Neuronal stem cell (in vitro differentiated cells): ENCODE measurements around the gene PTPRG.
"Not testable (repeated sequence)": the region's sequence is repeated elsewhere in the genome, so short reads cannot be mapped to it uniquely, and the experiment has no call there.

ENCODE experiments used
- DNase-seq: peaks from one replicate; pipeline ENCODE4 v3.0.0-alpha.2; 2013; ENCODE audit warnings: low spot score
- H2AFZ ChIP-seq: one replicate; pipeline ENCODE4 v1.6.1; 2013; ENCODE audit warnings: mild to moderate bottlenecking, low read length, inconsistent platforms
- H2AK5ac ChIP-seq: 2 replicates; pipeline ENCODE4 v1.6.1; 2013; ENCODE audit warnings: low read depth, mild to moderate bottlenecking, inconsistent platforms, low read length, moderate library complexity, mixed read lengths
- H2BK120ac ChIP-seq: 2 replicates; pipeline ENCODE4 v1.6.1; 2013; ENCODE audit warnings: low read depth, mild to moderate bottlenecking, inconsistent platforms, low read length, moderate library complexity, mixed read lengths
- H2BK12ac ChIP-seq: one replicate; pipeline ENCODE4 v1.6.1; 2013; ENCODE audit warnings: low read length, inconsistent platforms
- H2BK15ac ChIP-seq: 2 replicates; pipeline ENCODE4 v1.6.1; 2013; ENCODE audit warnings: mild to moderate bottlenecking, low read length, inconsistent platforms, mixed read lengths
- H2BK5ac ChIP-seq: one replicate; pipeline ENCODE4 v1.6.1; 2013; ENCODE audit warnings: inconsistent platforms, mild to moderate bottlenecking, low read length, moderate library complexity
- H3K14ac ChIP-seq: one replicate; pipeline ENCODE4 v1.6.1; 2013; ENCODE audit warnings: low read length, inconsistent platforms
- H3K18ac ChIP-seq: 2 replicates; pipeline ENCODE4 v1.6.1; 2013; ENCODE audit warnings: low read length, inconsistent platforms
- H3K23ac ChIP-seq: 2 replicates; pipeline ENCODE4 v1.6.1; 2013; ENCODE audit warnings: low read depth, mild to moderate bottlenecking, mixed read lengths, low read length, inconsistent platforms; ENCODE audit not compliant: poor library complexity
- H3K27ac ChIP-seq: replicated peaks from 3 replicates; pipeline ENCODE4 v1.5.1; 2013; ENCODE audit warnings: low read length, inconsistent platforms
- H3K27me3 ChIP-seq, 3 experiments: 2 replicates each; pipeline ENCODE4 v1.6.1; 2013; ENCODE audit warnings: low read length in 3 of 3, mild to moderate bottlenecking in 2 of 3, inconsistent platforms in 1 of 3, low read depth in 1 of 3, mixed read lengths in 1 of 3, moderate library complexity in 1 of 3; ENCODE audit not compliant: control insufficient read depth in 3 of 3, insufficient read depth in 3 of 3
- H3K36me3 ChIP-seq, 2 donors: replicated peaks in 1 of 2; 2 replicates each; pipeline ENCODE4 v1.6.1; 2013; ENCODE audit warnings: low read length in 2 of 2; ENCODE audit not compliant: control insufficient read depth in 2 of 2, insufficient read depth in 2 of 2
- H3K4ac ChIP-seq: 2 replicates; pipeline ENCODE4 v1.6.1; 2013; ENCODE audit warnings: inconsistent platforms, mild to moderate bottlenecking, low read length, moderate library complexity
- H3K4me1 ChIP-seq, 2 donors: 1 replicate in 1 of 2; 2 replicates in 1 of 2; pipeline ENCODE4 v1.6.1; 2013; ENCODE audit warnings: low read length in 2 of 2, low read depth in 1 of 2; ENCODE audit not compliant: control insufficient read depth in 2 of 2, insufficient read depth in 1 of 2
- H3K4me2 ChIP-seq: one replicate; pipeline ENCODE4 v1.6.1; 2013; ENCODE audit warnings: mild to moderate bottlenecking, low read length, inconsistent platforms; ENCODE audit not compliant: insufficient read depth, poor library complexity, severe bottlenecking
- H3K4me3 ChIP-seq, 2 donors: 2 replicates each; pipeline ENCODE4 v1.5.1; 2013; ENCODE audit warnings: low read length in 2 of 2, mild to moderate bottlenecking in 2 of 2, inconsistent platforms in 1 of 2, moderate library complexity in 1 of 2
- H3K79me1 ChIP-seq: one replicate; pipeline ENCODE4 v1.6.1; 2013; ENCODE audit warnings: low read depth, mild to moderate bottlenecking, inconsistent platforms, low read length, moderate library complexity
- H3K9ac ChIP-seq: one replicate; pipeline ENCODE4 v1.6.1; 2013; ENCODE audit warnings: mild to moderate bottlenecking, low read depth, low read length, inconsistent platforms; ENCODE audit not compliant: poor library complexity
- H3K9me3 ChIP-seq, 2 donors: replicated peaks in 1 of 2; 2 replicates each; pipeline versions ENCODE3 to v1.6.1; 2013; ENCODE audit warnings: low read length in 2 of 2, mild to moderate bottlenecking in 2 of 2, inconsistent platforms in 1 of 2, low read depth in 1 of 2, mixed read lengths in 1 of 2, moderate library complexity in 1 of 2; ENCODE audit not compliant: control insufficient read depth in 2 of 2, insufficient read depth in 1 of 2
- H4K8ac ChIP-seq: one replicate; pipeline ENCODE4 v1.6.1; 2013; ENCODE audit warnings: low read depth, mild to moderate bottlenecking, inconsistent platforms, low read length, moderate library complexity
- H4K91ac ChIP-seq: one replicate; pipeline ENCODE4 v1.6.1; 2013; ENCODE audit warnings: low read length, low read depth, mild to moderate bottlenecking, inconsistent platforms; ENCODE audit not compliant: poor library complexity
- WGBS, 2 donors: extraction: QIAGEN DNeasy Blood & Tissue Kit; methylation state at CpG; one replicate each; pipeline ENCODE4 v1.1.7; 2013; ENCODE audit warnings: missing lambda C conversion rate in 2 of 2, mixed read lengths in 1 of 2; ENCODE audit not compliant: insufficient read length in 2 of 2, insufficient replicate concordance in 1 of 2; ENCODE audit errors: extremely low coverage in 2 of 2; 5-methylcytosine and 5-hydroxymethylcytosine counted together

The PTPRG gene

GRCh38 chr3:61750766-61751165 lies 189.4 kb downstream of the PTPRG start:
- Histone ChIP-seq H2BK5ac (no peak overlapping the region), H3K9me3 (no peaks in the 10 kb centered on the region), H3K27me3 (no peaks in the 10 kb centered on the region), H3K14ac (no peak overlapping the region), H2AK5ac (no peak overlapping the region), H4K8ac (no peak overlapping the region), H2AFZ (no peak overlapping the region), H3K9ac (no peak overlapping the region), H3K4me3 (no peak overlapping the region), H3K79me1 (peaks cover 3% of the 10 kb centered on the region), H3K23ac (no peak overlapping the region), H3K36me3 (peaks cover 0 to 2% of the 10 kb centered on the region in 2 donors), H2BK120ac (no peak overlapping the region), H3K4me1 (peaks cover 0 to 2% of the 10 kb centered on the region in 2 donors), H4K91ac (no peak overlapping the region), H3K4ac (no peak overlapping the region), H3K27ac (no peak overlapping the region), H3K4me2 (no peak overlapping the region), H3K18ac (no peak overlapping the region), H2BK15ac (no peak overlapping the region), H2BK12ac (no peak overlapping the region)
- no CpG with 5 or more reads among the region's 2 CpGs for WGBS, 2 donors
- DNase-seq = no peak

GRCh38 chr3:61758839-61759238 lies 197.5 kb downstream of the PTPRG start:
- Histone ChIP-seq H3K79me1 (peaks cover 2% of the 10 kb centered on the region), H2AFZ (no peak overlapping the region), H2BK120ac (no peak overlapping the region), H2BK5ac (no peak overlapping the region), H2AK5ac (no peak overlapping the region), H3K9me3 (no peaks in the 10 kb centered on the region), H3K27me3 (peaks cover 0 to 2% (median 0%) of the 10 kb centered on the region in 3 experiments), H3K27ac (no peak overlapping the region), H2BK12ac (no peak overlapping the region), H4K8ac (no peak overlapping the region), H3K9ac (no peak overlapping the region), H3K4me3 (no peak overlapping the region), H3K18ac (no peak overlapping the region), H3K36me3 (no peaks in the 10 kb centered on the region), H3K4me2 (no peak overlapping the region), H3K4me1 (no peaks in the 10 kb centered on the region), H3K4ac (no peak overlapping the region), H3K14ac (no peak overlapping the region), H3K23ac (no peak overlapping the region), H2BK15ac (no peak overlapping the region), H4K91ac (no peak overlapping the region)
- DNase-seq = no peak
- WGBS, 2 donors = no CpG with 5 or more reads among the region's 3 CpGs

GRCh38 chr3:61760783-61761182 lies 199.4 kb downstream of the PTPRG start:
- not testable (repeated sequence) for H3K79me1 ChIP-seq, H3K36me3 ChIP-seq, H3K4ac ChIP-seq, H3K23ac ChIP-seq, H2BK5ac ChIP-seq, H3K4me3 ChIP-seq, H2AFZ ChIP-seq, H3K27me3 ChIP-seq, DNase-seq, H2BK15ac ChIP-seq, H4K91ac ChIP-seq, H2AK5ac ChIP-seq, H3K27ac ChIP-seq, H3K18ac ChIP-seq, H3K4me1 ChIP-seq, H4K8ac ChIP-seq, H3K9me3 ChIP-seq, H3K4me2 ChIP-seq, H2BK12ac ChIP-seq, H2BK120ac ChIP-seq, H3K9ac ChIP-seq, H3K14ac ChIP-seq
- WGBS, 2 donors = no CpG with 5 or more reads among the region's 2 CpGs

GRCh38 chr3:61761694-61762430 lies 200.5 kb downstream of the PTPRG start:
- Histone ChIP-seq H4K91ac (no peak overlapping the region), H3K36me3 (no peaks in the 10 kb centered on the region), H3K14ac (no peak overlapping the region), H2BK12ac (no peak overlapping the region), H3K9me3 (no peaks in the 10 kb centered on the region), H3K4ac (no peak overlapping the region), H3K4me2 (no peak overlapping the region), H4K8ac (no peak overlapping the region), H3K27ac (no peak overlapping the region), H2BK5ac (no peak overlapping the region), H3K23ac (no peak overlapping the region), H3K18ac (no peak overlapping the region), H3K4me1 (no peaks in the 10 kb centered on the region), H3K79me1 (peaks cover 2% of the 10 kb centered on the region), H2AK5ac (no peak overlapping the region), H2BK15ac (no peak overlapping the region), H2BK120ac (no peak overlapping the region), H3K27me3 (peaks cover 0 to 2% (median 0%) of the 10 kb centered on the region in 3 experiments), H3K4me3 (no peak overlapping the region), H2AFZ (no peak overlapping the region), H3K9ac (no peak overlapping the region)
- DNase-seq = no peak
- WGBS, 2 donors = no CpG with 5 or more reads among the region's 8 CpGs
